Chondrocyte (in vitro differentiated cells): ENCODE results near the gene MARCHF10. TPM values are rescaled to one million over a fixed set of nuclear protein-coding genes. Genes with fewer than 3 reads are reported as not detected.

ENCODE experiments used
- DNase-seq: peaks from one replicate; pipeline ENCODE4 v3.0.0; 2021; ENCODE audit warnings: mixed read lengths, low spot score
- H3K27ac Mint-ChIP-seq: one replicate; pipeline ENCODE4 v1.8.0; 2021; ENCODE audit warnings: mild to moderate bottlenecking, moderate library complexity, mixed read lengths; ENCODE audit not compliant: unreplicated experiment
- H3K27me3 Mint-ChIP-seq: 2 replicates; pipeline ENCODE4 v1.8.0; 2021; ENCODE audit warnings: low read depth, mixed read lengths
- H3K36me3 Mint-ChIP-seq: 2 replicates; pipeline ENCODE4 v1.8.0; 2021; ENCODE audit warnings: low read depth, mixed read lengths
- H3K4me1 Mint-ChIP-seq: 2 replicates; pipeline ENCODE4 v1.8.0; 2021; ENCODE audit warnings: low read depth, mild to moderate bottlenecking, mixed read lengths
- H3K4me3 Mint-ChIP-seq: one replicate; pipeline ENCODE4 v1.8.0; 2021; ENCODE audit warnings: mild to moderate bottlenecking, moderate library complexity, mixed read lengths; ENCODE audit not compliant: unreplicated experiment
- H3K9me3 Mint-ChIP-seq: 2 replicates; pipeline ENCODE4 v1.8.0; 2021; ENCODE audit warnings: low read depth, mixed read lengths
- CTCF ChIP-seq: fragments of 200-600 bp; sonication (generic); IDR thresholded peaks from 2 replicates; pipeline ENCODE4 v1.5.0; 2021; ENCODE audit warnings: antibody characterized with exemption, mild to moderate bottlenecking, moderate library complexity
- total RNA-seq: library from RNA; stranded (reverse); gene quantifications from 3 replicates; pipeline ENCODE4 v1.2.1, GENCODE V29; 2021

The MARCHF10 gene
- total RNA-seq, 1 donor from 2014 or later = 0.17 TPM

GRCh38 chr17:62745806-62746205 is 62.3 kb downstream of the MARCHF10 start:
- Mint-ChIP-seq H3K4me1 (peaks cover 1% of the 10 kb centered on the region), H3K27me3 (peaks cover 1% of the 10 kb centered on the region), H3K9me3 (no peaks in the 10 kb centered on the region), H3K36me3 (no peaks in the 10 kb centered on the region), H3K4me3 (no peak overlapping the region), H3K27ac (no peak overlapping the region)
- no peak for DNase-seq
- TF ChIP-seq CTCF = no peak

DNA sequence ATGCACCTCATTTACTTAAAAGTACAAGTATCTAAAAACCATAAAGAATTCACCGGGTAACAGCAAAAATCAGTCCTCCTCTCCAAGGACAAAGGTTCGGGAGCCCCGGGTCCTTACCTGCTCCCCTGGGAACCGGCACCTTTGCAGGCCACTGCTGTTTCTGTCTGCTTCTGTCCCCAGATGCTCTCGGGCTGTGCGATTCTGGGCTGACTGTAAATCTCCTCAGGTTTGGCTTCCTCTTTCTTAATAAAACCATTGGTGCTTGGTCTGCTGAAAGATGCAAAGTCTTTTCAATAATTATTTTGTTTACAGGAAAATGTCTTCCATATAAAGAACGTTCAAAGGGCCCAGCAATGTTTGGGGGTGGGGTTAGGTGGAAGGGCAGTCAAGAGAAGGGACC is 63.9 kb downstream of the MARCHF10 start:
- no peak overlapping the region for H3K4me3 Mint-ChIP-seq
- no peak overlapping the region for H3K27ac Mint-ChIP-seq
- H3K4me1 Mint-ChIP-seq = peaks cover 9% of the 10 kb centered on the region
- H3K27me3 Mint-ChIP-seq = no peaks in the 10 kb centered on the region
- no peak for DNase-seq
- H3K9me3 Mint-ChIP-seq = no peaks in the 10 kb centered on the region
- no peaks in the 10 kb centered on the region for H3K36me3 Mint-ChIP-seq
- TF ChIP-seq CTCF = no peak

GRCh38 chr17:62741290-62741689 is 66.8 kb downstream of the MARCHF10 start:
- Mint-ChIP-seq H3K4me1 (peaks cover 9% of the 10 kb centered on the region), H3K36me3 (no peaks in the 10 kb centered on the region)

GRCh38 chr17:62739645-62740388 is 68.3 kb downstream of the MARCHF10 start:
- Mint-ChIP-seq H3K4me3 (no peak overlapping the region), H3K36me3 (no peaks in the 10 kb centered on the region), H3K4me1 (peaks cover 9% of the 10 kb centered on the region), H3K9me3 (no peaks in the 10 kb centered on the region), H3K27ac (peak overlapping the region; percentile 45), H3K27me3 (no peaks in the 10 kb centered on the region)
- no peak for TF ChIP-seq CTCF
- DNase-seq = no peak

More at GRCh38 chr17:62741290-62741689, 66.8 kb downstream of the MARCHF10 start:
- TF ChIP-seq CTCF = no peak
- DNase-seq = no peak
- Mint-ChIP-seq H3K9me3 (no peaks in the 10 kb centered on the region), H3K4me3 (no peak overlapping the region), H3K27ac (no peak overlapping the region), H3K27me3 (no peaks in the 10 kb centered on the region)

- no peaks in the 10 kb centered on the region for H3K36me3 Mint-ChIP-seq
- no peak for TF ChIP-seq CTCF
- peaks cover 9% of the 10 kb centered on the region for H3K4me1 Mint-ChIP-seq
- no peak overlapping the region for H3K27ac Mint-ChIP-seq
- no peaks in the 10 kb centered on the region for H3K27me3 Mint-ChIP-seq
- no peak for DNase-seq
- H3K9me3 Mint-ChIP-seq = no peaks in the 10 kb centered on the region
- no peak overlapping the region for H3K4me3 Mint-ChIP-seq
Measured at GRCh38 chr17:62738281-62738680, 69.8 kb downstream of the MARCHF10 start.
